Gastrocnemius medialis (tissue), 4 donors: ENCODE results near the gene MX2. TPM values are rescaled to one million over a fixed set of nuclear protein-coding genes. Genes with fewer than 3 reads are reported as not detected.

ENCODE experiments used
- ATAC-seq, 2 donors: fragments of 150-250 bp; one replicate each; pipeline ENCODE4 v1.9.1; 2016
- DNase-seq, 2 donors: peaks; one replicate each; pipeline ENCODE4 v3.0.0-alpha.2; 2019
- H3K27ac ChIP-seq, 4 donors: fragments of 200-600 bp; sonication (generic); 1 replicate in 1 of 4; 2 replicates in 3 of 4; pipeline ENCODE4 v1.5.1; 2016 to 2018; ENCODE audit warnings: mild to moderate bottlenecking in 2 of 4, moderate library complexity in 1 of 4
- H3K27me3 ChIP-seq, 3 donors: fragments of 200-600 bp; sonication (generic) in 2 of 3; 1 replicate in 1 of 3; 2 replicates in 2 of 3; pipeline versions ENCODE4 v1.5.1 to v1.6.0; 2016 to 2019; ENCODE audit warnings: mild to moderate bottlenecking in 1 of 3, moderate library complexity in 1 of 3
- H3K36me3 ChIP-seq, 2 donors: fragments of 200-600 bp; sonication (generic) in 1 of 2; one replicate each; pipeline ENCODE4 v1.5.1; 2017 to 2018
- H3K4me1 ChIP-seq, 2 donors: fragments of 200-600 bp; sonication (generic) in 1 of 2; one replicate each; pipeline ENCODE4 v1.5.1; 2016 to 2017; ENCODE audit warnings: mild to moderate bottlenecking in 2 of 2
- H3K4me3 ChIP-seq, 4 donors: fragments of 200-600 bp; sonication (generic) in 3 of 4; 1 replicate in 1 of 4; 2 replicates in 3 of 4; pipeline ENCODE4 v1.5.1; 2016 to 2019; ENCODE audit warnings: mild to moderate bottlenecking in 2 of 4
- H3K9me3 ChIP-seq, 3 donors: fragments of 200-600 bp; sonication (generic) in 2 of 3; 1 replicate in 1 of 3; 2 replicates in 2 of 3; pipeline ENCODE4 v1.5.1; 2016 to 2019
- POLR2A ChIP-seq, 2 donors: fragments of 450-650 bp; IDR thresholded peaks; one replicate each; pipeline ENCODE4 v1.6.1; 2017; ENCODE audit warnings: antibody characterized with exemption in 2 of 2, mild to moderate bottlenecking in 2 of 2, moderate library complexity in 2 of 2
- in situ Hi-C, 4 donors: fragments of 200-750 bp; cut with MboI; loops; one replicate each; pipeline versions ENCODE4 v1.15.0 to v1.8.0; 2017; ENCODE audit warnings: low sequenced_read_pairs in 4 of 4
- intact Hi-C: fragments of 100-400 bp; cut with DNase I; formaldehyde crosslinking; loops from one replicate; pipeline ENCODE4 v1.15.1; 2023; ENCODE audit warnings: low total_unique reads
- total RNA-seq, 4 donors: library from RNA; depleted of rRNA; stranded (reverse); fragments of >200 nt; gene quantifications; one replicate each; pipeline versions ENCODE4 v1.1.0 to v1.2.3, GENCODE V29; 2016
- TF ChIP-seq, protein P1 (sequence below), 5 experiments: fragments of 450-650 bp in 3 of 5; fragments of 200-600 bp in 2 of 5; sonication (generic) in 2 of 5; IDR thresholded peaks in 4 of 5; conservative IDR thresholded peaks in 1 of 5; 1 replicate in 4 of 5; 2 replicates in 1 of 5; pipeline ENCODE4 v1.5.1; 2016 to 2019; ENCODE audit warnings: antibody characterized with exemption in 5 of 5, mild to moderate bottlenecking in 3 of 5, moderate library complexity in 3 of 5

The MX2 gene
- total RNA-seq, 4 donors from 2014 or later: 1.1 to 6.8 (median 2.2) TPM

DNA sequence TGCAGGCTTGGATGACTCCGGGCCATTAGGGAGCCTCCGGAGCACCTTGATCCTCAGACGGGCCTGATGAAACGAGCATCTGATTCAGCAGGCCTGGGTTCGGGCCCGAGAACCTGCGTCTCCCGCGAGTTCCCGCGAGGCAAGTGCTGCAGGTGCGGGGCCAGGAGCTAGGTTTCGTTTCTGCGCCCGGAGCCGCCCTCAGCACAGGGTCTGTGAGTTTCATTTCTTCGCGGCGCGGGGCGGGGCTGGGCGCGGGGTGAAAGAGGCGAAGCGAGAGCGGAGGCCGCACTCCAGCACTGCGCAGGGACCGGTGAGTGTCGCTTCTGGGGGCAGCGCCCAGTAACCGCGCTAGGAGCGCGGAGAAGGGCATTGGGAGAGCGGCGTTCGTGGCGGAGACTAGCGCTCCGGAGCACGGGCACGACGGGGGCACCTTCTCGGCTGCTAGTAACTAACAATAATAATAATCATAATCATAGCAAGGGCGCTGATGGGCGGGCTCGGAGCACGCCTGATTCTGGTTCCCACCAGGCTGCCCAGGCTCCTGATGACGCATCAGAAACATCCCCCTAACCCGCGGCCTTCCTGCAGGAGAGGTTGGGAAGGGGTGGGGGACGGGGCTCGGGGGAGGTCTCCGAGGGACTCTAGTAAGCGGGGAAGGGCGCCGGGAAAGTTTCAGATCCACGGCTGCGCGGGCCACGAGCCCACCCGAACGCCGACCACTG is 64.3 kb downstream of the MX2 start, which contains the start of gene MX1:
TSS of gene MX1 (plus strand) at position 286 of the 722 bp plus-strand sequence. CDS start 5,832 bp downstream, outside the sequence.
- ATAC-seq (peak; percentile 53 to 56), DNase-seq (peak in 1 of 2 donors; percentile 22)
- Histone ChIP-seq H3K4me1 (peaks cover 0 to 6% of the 10 kb centered on the region in 2 donors), H3K27ac (peak within 1 kb of the TSS; percentile 16 to 76 (median 70)), H3K9me3 (no peaks in the 10 kb centered on the region), H3K27me3 (peaks cover 2 to 9% (median 7%) of the 10 kb centered on the region in 3 donors), H3K36me3 (no peaks in the 10 kb centered on the region), H3K4me3 (peak within 1 kb of the TSS; percentile 56 to 76 (median 65))
- TF ChIP-seq POLR2A (IDR thresholded peaks at IDR 0.05): peak; percentile 43 to 64
- TF ChIP-seq, protein P1, sequence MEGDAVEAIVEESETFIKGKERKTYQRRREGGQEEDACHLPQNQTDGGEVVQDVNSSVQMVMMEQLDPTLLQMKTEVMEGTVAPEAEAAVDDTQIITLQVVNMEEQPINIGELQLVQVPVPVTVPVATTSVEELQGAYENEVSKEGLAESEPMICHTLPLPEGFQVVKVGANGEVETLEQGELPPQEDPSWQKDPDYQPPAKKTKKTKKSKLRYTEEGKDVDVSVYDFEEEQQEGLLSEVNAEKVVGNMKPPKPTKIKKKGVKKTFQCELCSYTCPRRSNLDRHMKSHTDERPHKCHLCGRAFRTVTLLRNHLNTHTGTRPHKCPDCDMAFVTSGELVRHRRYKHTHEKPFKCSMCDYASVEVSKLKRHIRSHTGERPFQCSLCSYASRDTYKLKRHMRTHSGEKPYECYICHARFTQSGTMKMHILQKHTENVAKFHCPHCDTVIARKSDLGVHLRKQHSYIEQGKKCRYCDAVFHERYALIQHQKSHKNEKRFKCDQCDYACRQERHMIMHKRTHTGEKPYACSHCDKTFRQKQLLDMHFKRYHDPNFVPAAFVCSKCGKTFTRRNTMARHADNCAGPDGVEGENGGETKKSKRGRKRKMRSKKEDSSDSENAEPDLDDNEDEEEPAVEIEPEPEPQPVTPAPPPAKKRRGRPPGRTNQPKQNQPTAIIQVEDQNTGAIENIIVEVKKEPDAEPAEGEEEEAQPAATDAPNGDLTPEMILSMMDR (IDR thresholded peaks at IDR 0.05 in 4 of 5, conservative IDR thresholded peaks at IDR 0.05 in 1 of 5): no peak
- in situ Hi-C loops (no loop called here), intact Hi-C loops (loop anchor here (5.0 kb wide), 1 partner anchor 64 kb away; the partner anchor contains the start of gene MX2)

DNA sequence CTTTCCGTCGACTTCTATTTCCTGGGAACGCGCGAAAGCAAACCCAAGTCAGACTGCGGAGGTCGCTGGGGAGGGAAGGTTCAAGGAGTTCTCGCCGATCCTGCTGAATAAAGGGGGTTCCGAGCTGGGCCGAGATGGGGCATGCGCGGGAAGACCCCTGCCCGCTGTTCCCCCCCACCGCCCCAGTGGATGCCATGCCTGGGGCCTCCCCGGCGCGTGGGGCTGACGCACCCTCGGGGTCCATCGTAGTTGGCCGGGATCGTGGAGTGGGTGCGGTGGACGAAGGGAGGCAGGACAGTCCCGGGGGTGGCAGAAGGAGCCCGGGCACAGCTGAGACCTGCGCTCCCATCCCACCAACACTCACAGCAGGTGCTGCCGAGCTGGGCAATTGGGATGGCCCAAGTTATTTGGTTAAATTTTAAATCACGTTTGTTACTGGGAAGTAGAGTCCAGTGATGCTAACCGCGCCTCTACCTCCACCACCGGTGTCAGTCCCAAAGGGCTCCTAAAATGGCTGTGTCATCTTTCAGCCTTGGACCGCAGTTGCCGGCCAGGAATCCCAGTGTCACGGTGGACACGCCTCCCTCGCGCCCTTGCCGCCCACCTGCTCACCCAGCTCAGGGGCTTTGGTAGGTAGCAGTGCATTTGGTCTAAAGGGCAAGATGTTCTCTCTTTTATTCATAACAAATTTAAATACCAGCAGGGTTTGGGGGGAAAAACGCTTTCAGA is 65.0 kb downstream of the MX2 start:
- Histone ChIP-seq H3K4me3 (peak overlapping the region; percentile 56 to 76 (median 65)), H3K4me1 (peaks cover 0 to 6% of the 10 kb centered on the region in 2 donors), H3K36me3 (no peaks in the 10 kb centered on the region), H3K27me3 (peaks cover 2 to 9% (median 7%) of the 10 kb centered on the region in 3 donors), H3K9me3 (no peaks in the 10 kb centered on the region), H3K27ac (peak overlapping the region; percentile 16 to 76 (median 70))
- intact Hi-C loops (loop anchor here (5.0 kb wide), 1 partner anchor 65 kb away; the partner anchor contains the start of gene MX2), in situ Hi-C loops (no loop called here)
- no peak for TF ChIP-seq POLR2A (IDR thresholded peaks at IDR 0.05)
- TF ChIP-seq, protein P1 (IDR thresholded peaks at IDR 0.05 in 4 of 5, conservative IDR thresholded peaks at IDR 0.05 in 1 of 5): no peak
- no peak for ATAC-seq
- DNase-seq: no peak

DNA sequence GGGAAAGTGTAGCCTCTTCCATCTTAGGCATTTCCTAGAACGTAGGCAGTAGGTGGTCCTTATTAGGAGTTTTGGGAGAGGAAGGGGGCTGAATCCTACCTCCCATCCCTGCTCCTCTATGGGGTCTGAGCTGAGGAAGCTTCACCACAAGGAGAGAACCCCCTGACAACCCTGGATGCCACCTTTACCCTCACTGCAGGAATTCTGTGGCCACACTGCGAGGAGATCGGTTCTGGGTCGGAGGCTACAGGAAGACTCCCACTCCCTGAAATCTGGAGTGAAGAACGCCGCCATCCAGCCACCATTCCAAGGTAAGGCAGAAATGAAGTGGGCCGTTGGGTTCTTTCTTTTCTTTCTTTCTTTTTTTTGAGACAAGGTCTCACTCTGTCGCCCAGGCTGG is 65.7 kb downstream of the MX2 start:
- in situ Hi-C loops (no loop called here), intact Hi-C loops (loop anchor here (5.0 kb wide), 1 partner anchor 65 kb away; the partner anchor contains the start of gene MX2)
- peaks cover 0 to 6% of the 10 kb centered on the region in 2 donors for H3K4me1 ChIP-seq
- H3K36me3 ChIP-seq: no peaks in the 10 kb centered on the region
- no peak overlapping the region for H3K27ac ChIP-seq
- TF ChIP-seq POLR2A (IDR thresholded peaks at IDR 0.05): no peak
- TF ChIP-seq, protein P1 (IDR thresholded peaks at IDR 0.05 in 4 of 5, conservative IDR thresholded peaks at IDR 0.05 in 1 of 5): no peak
- no peak for DNase-seq
- H3K4me3 ChIP-seq: peak overlapping the region in 1 of 4 donors; percentile 67
- no peaks in the 10 kb centered on the region for H3K9me3 ChIP-seq
- ATAC-seq: no peak
- peaks cover 2 to 9% (median 7%) of the 10 kb centered on the region in 3 donors for H3K27me3 ChIP-seq

DNA sequence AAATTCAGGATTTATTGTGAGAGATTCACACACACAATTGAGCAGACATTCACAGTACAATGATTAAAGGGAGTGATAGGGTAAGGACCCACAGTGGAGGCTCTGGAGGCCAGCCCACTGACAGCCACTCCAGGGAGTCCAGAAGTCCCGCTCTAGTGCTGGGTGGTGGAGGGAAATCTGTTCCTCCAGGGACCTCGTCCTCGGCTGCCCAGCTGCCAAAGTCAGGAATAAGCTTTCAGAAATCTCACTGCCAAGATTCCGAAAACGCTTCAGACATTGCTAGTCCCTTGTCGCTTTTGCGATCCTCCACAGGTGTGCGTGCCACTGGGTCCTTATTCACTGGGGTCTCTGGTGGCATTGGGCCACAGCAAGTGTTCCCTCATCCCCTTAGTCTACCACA is 66.5 kb downstream of the MX2 start:
- Histone ChIP-seq H3K36me3 (peaks cover 0 to under 1% of the 10 kb centered on the region in 2 donors), H3K27ac (no peak overlapping the region), H3K4me1 (peaks cover 0 to 6% of the 10 kb centered on the region in 2 donors), H3K4me3 (no peak overlapping the region), H3K27me3 (peaks cover 2 to 9% (median 7%) of the 10 kb centered on the region in 3 donors), H3K9me3 (no peaks in the 10 kb centered on the region)
- ATAC-seq (no peak), DNase-seq (no peak)
- intact Hi-C loops (loop anchor here (5.0 kb wide), 1 partner anchor 66 kb away; the partner anchor contains the start of gene MX2), in situ Hi-C loops (no loop called here)
- no peak for TF ChIP-seq POLR2A (IDR thresholded peaks at IDR 0.05)
- TF ChIP-seq, protein P1 (IDR thresholded peaks at IDR 0.05 in 4 of 5, conservative IDR thresholded peaks at IDR 0.05 in 1 of 5): no peak
